Suprapubic skin (tissue), 4 donors: ENCODE measurements around the gene CSTF2T.

ENCODE experiments used
- CTCF ChIP-seq, 2 donors: fragments of 200-600 bp in 1 of 2; fragments of 450-650 bp in 1 of 2; sonication (generic) in 1 of 2; IDR thresholded peaks; one replicate each; pipeline ENCODE4 v1.5.1; 2016 to 2019; ENCODE audit warnings: antibody characterized with exemption in 2 of 2, mild to moderate bottlenecking in 1 of 2, moderate library complexity in 1 of 2
- POLR2A ChIP-seq, 2 donors: fragments of 450-650 bp; IDR thresholded peaks; one replicate each; pipeline ENCODE4 v1.6.1; 2017; ENCODE audit warnings: antibody characterized with exemption in 2 of 2, mild to moderate bottlenecking in 2 of 2, moderate library complexity in 2 of 2
- POLR2AphosphoS5 ChIP-seq, 3 donors: sonication (generic); formaldehyde crosslinking; IDR thresholded peaks; one replicate each; pipeline ENCODE4 v1.6.1; 2017; ENCODE audit warnings: antibody characterized with exemption in 3 of 3

DNA sequence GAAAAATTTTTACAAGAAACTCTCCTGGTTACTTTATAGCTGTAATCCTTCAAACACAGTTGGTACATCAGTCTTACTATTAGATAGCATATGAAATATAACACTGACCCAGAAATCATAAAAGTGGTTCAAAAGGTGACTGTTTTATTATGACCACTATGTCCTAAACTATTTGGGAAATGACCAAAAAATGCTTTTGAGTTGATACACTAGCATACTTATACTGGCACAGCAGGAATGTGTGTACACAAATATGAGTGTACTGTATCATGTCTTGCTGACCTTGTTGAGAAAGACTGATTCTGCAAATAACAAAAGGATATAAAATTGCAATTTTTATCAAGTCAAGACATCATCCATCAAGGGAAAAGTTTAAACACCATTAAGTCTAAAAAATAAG is 24.3 kb downstream of the CSTF2T start:
- TF ChIP-seq POLR2A (IDR thresholded peaks at IDR 0.05): no peak
- TF ChIP-seq CTCF (IDR thresholded peaks at IDR 0.05): no peak
- no peak for TF ChIP-seq POLR2AphosphoS5 (IDR thresholded peaks at IDR 0.05)
